ENCODE measurements around the gene CCDC138. TPM values are rescaled to one million over a fixed set of nuclear protein-coding genes. Genes with fewer than 3 reads are reported as not detected.

CCDC138 gene
- total and polyA plus RNA-seq, 2 of the 13 experiments (the other 11 are each of a cell fraction or from before 2014, with no cell fraction given), result 5.6 to 32.5 TPM

GRCh38 chr2:108786354-108787215 is at the start of gene CCDC138 (continued):
- TF ChIP-seq ZNF546 (CRISPR knock-in tag; conservative IDR thresholded peaks at IDR 0.05) (peak; percentile 71; the same call in 1 of the 2 replicates), ZMYM2 (CRISPR knock-in tag; IDR thresholded peaks at IDR 0.05) (0 out of 2 replicates have a peak, but pooled peaks have one; percentile 43), CEBPZ (IDR thresholded peaks at IDR 0.05; ENCODE audit: low read length) (no peak), ZNF772 (CRISPR knock-in tag; IDR thresholded peaks at IDR 0.05) (peak; percentile 87; the same call in 1 of the 2 replicates), STAT5B (CRISPR knock-in tag; IDR thresholded peaks at IDR 0.05) (peak; percentile 38; the same call in 1 of the 2 replicates), ATF7 (IDR thresholded peaks at IDR 0.05) (no peak), ATF7 (CRISPR knock-in tag; IDR thresholded peaks at IDR 0.05) (no peak), ZNF644 (CRISPR knock-in tag; IDR thresholded peaks at IDR 0.05; ENCODE audit: low read depth) (no peak), HES4 (CRISPR knock-in tag; IDR thresholded peaks at IDR 0.05; ENCODE audit: borderline replicate concordance) (peak; percentile 97), ZNF414 (CRISPR knock-in tag; IDR thresholded peaks at IDR 0.05) (no peak; the same call in 1 of the 2 replicates), SSRP1 (CRISPR knock-in tag; IDR thresholded peaks at IDR 0.05) (no peak; the same call in 1 of the 2 replicates), HMGXB3 (CRISPR knock-in tag; IDR thresholded peaks at IDR 0.05; ENCODE audit: borderline replicate concordance) (peak; percentile 86), ZNF589 (CRISPR knock-in tag; conservative IDR thresholded peaks at IDR 0.05) (peak; percentile 75; the same call in 1 of the 2 replicates), RFX3 (CRISPR knock-in tag; IDR thresholded peaks at IDR 0.05) (no peak), ZNF382 (CRISPR knock-in tag; IDR thresholded peaks at IDR 0.05; ENCODE audit: borderline replicate concordance) (no peak), ZNF710 (CRISPR knock-in tag; IDR thresholded peaks at IDR 0.05; ENCODE audit: borderline replicate concordance) (peak; percentile 79; the same call in 1 of the 2 replicates), U2AF1 (optimal IDR thresholded peaks at IDR 0.05; ENCODE audit: low read depth, low read length) (peak; percentile 92), ZNF570 (CRISPR knock-in tag; IDR thresholded peaks at IDR 0.05; ENCODE audit: borderline replicate concordance) (no peak), ZNF24 (IDR thresholded peaks at IDR 0.05) (no peak)

All from HepG2 (cell line).